SU-DHL-6 (cell line): ENCODE data around the gene CDKAL1.

Experiments used
- H2AFZ ChIP-seq: fragments of 200-600 bp; sonication (generic); 2 replicates; pipeline ENCODE4 v1.6.1; 2014; ENCODE audit warnings: low read depth, mild to moderate bottlenecking, moderate library complexity, mixed read lengths, antibody characterized with exemption, low read length; ENCODE audit not compliant: severe bottlenecking
- H3F3A ChIP-seq: fragments of 200-600 bp; shearing (Covaris generic); 2 replicates; pipeline ENCODE4 v1.6.0; 2016; ENCODE audit warnings: antibody characterized with exemption, mild to moderate bottlenecking; ENCODE audit not compliant: insufficient read depth
- H3K27ac ChIP-seq: fragments of 200-600 bp; sonication (generic); 2 replicates; pipeline ENCODE4 v1.5.1; 2016; ENCODE audit warnings: low read depth, mild to moderate bottlenecking, low read length, moderate library complexity, mixed read lengths
- H3K27me3 ChIP-seq: fragments of 200-600 bp; sonication (generic), shearing (Covaris generic); 2 replicates; pipeline ENCODE4 v1.6.0; 2014; ENCODE audit warnings: mild to moderate bottlenecking, low read length
- H3K36me3 ChIP-seq: fragments of 200-600 bp; sonication (generic); 2 replicates; pipeline ENCODE4 v1.6.1; 2014; ENCODE audit warnings: mild to moderate bottlenecking, low read length, mixed read lengths
- H3K4me2 ChIP-seq: fragments of 300-600, 200-600 bp; shearing (Covaris generic), sonication (generic); 2 replicates; pipeline ENCODE4 v1.6.0; 2014; ENCODE audit warnings: low read length, low read depth, mild to moderate bottlenecking; ENCODE audit not compliant: poor library complexity, severe bottlenecking
- H3K4me3 ChIP-seq: fragments of 200-600 bp; sonication (generic); 2 replicates; pipeline ENCODE4 v1.5.1; 2014; ENCODE audit warnings: antibody characterized with exemption, low read length, mild to moderate bottlenecking, mixed read lengths; ENCODE audit not compliant: insufficient read depth, poor library complexity, severe bottlenecking
- H3K79me2 ChIP-seq: fragments of 200-600 bp; sonication (generic); 2 replicates; pipeline ENCODE4 v1.6.1; 2014; ENCODE audit warnings: mild to moderate bottlenecking, low read length, moderate library complexity; ENCODE audit not compliant: insufficient read depth
- H3K9ac ChIP-seq: fragments of 200-600 bp; sonication (generic); 2 replicates; pipeline ENCODE4 v1.7.0; 2014; ENCODE audit warnings: mild to moderate bottlenecking, low read length
- H3K9me2 ChIP-seq: fragments of 200-600 bp; sonication (generic); replicated peaks from 2 replicates; pipeline ENCODE4 v1.6.1; 2014; ENCODE audit warnings: low read length; ENCODE audit not compliant: insufficient read depth
- H3K9me3 ChIP-seq: fragments of 200-600 bp; sonication (generic); 2 replicates; pipeline ENCODE4 v1.6.1; 2014; ENCODE audit warnings: low read length, mixed read lengths; ENCODE audit not compliant: insufficient read depth
- H4K20me1 ChIP-seq: fragments of 200-600 bp; sonication (generic); 2 replicates; pipeline ENCODE4 v1.6.1; 2014; ENCODE audit warnings: low read depth, mild to moderate bottlenecking, antibody characterized with exemption, low read length, moderate library complexity, mixed read lengths
- EZH2phosphoT487 ChIP-seq: fragments of 200-600 bp; sonication (generic), shearing (Covaris generic); conservative IDR thresholded peaks from 2 replicates; pipeline ENCODE4 v1.6.1; 2018; ENCODE audit warnings: mild to moderate bottlenecking, antibody characterized with exemption, low read length, moderate library complexity, mixed read lengths
- TF ChIP-seq, protein P1 (sequence below): fragments of 200-600 bp; sonication (generic); IDR thresholded peaks from one replicate; pipeline ENCODE4 v1.5.1; 2017; ENCODE audit warnings: antibody characterized with exemption, mild to moderate bottlenecking, low read length, moderate library complexity; ENCODE audit not compliant: insufficient read depth, poor library complexity, severe bottlenecking

The CDKAL1 gene

DNA sequence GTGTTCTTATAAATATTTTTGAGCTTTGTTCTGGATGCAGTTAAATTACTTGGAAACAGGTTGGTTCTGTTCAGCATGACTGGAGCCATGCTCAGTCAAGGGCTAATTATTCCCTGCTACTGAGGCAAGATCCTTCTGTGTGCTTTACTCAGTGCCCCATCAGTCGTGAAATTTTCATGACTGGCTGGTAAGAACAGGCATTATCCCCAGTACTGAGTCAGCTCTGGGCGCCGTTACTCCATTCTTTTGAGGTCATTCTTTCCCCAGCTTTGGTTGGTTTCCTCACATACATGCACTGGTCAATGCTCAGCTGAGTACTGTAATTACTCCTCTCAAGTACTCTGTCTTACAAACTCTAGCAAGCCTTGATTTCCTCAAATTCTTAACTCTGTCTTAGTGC lies 71.3 kb downstream of the CDKAL1 start:
- H3K9me3 ChIP-seq: no peaks in the 10 kb centered on the region; the same call in 1 of the 2 replicates
- no peaks in the 10 kb centered on the region for H3K36me3 ChIP-seq
- no peak overlapping the region for H3K27ac ChIP-seq
- H3K4me3 ChIP-seq: no peak overlapping the region
- H3K27me3 ChIP-seq: no peaks in the 10 kb centered on the region
- H4K20me1 ChIP-seq: peaks cover 3% of the 10 kb centered on the region; the same call in 1 of the 2 replicates
- no peaks in the 10 kb centered on the region for H3F3A ChIP-seq
- H3K9me2 ChIP-seq: no peaks in the 10 kb centered on the region
- H2AFZ ChIP-seq: no peak overlapping the region
- TF ChIP-seq, protein P1, sequence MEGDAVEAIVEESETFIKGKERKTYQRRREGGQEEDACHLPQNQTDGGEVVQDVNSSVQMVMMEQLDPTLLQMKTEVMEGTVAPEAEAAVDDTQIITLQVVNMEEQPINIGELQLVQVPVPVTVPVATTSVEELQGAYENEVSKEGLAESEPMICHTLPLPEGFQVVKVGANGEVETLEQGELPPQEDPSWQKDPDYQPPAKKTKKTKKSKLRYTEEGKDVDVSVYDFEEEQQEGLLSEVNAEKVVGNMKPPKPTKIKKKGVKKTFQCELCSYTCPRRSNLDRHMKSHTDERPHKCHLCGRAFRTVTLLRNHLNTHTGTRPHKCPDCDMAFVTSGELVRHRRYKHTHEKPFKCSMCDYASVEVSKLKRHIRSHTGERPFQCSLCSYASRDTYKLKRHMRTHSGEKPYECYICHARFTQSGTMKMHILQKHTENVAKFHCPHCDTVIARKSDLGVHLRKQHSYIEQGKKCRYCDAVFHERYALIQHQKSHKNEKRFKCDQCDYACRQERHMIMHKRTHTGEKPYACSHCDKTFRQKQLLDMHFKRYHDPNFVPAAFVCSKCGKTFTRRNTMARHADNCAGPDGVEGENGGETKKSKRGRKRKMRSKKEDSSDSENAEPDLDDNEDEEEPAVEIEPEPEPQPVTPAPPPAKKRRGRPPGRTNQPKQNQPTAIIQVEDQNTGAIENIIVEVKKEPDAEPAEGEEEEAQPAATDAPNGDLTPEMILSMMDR: no peak
- no peak for TF ChIP-seq EZH2phosphoT487
- H3K79me2 ChIP-seq: no peaks in the 10 kb centered on the region
- H3K4me2 ChIP-seq: no peak overlapping the region
- no peak overlapping the region for H3K9ac ChIP-seq

DNA sequence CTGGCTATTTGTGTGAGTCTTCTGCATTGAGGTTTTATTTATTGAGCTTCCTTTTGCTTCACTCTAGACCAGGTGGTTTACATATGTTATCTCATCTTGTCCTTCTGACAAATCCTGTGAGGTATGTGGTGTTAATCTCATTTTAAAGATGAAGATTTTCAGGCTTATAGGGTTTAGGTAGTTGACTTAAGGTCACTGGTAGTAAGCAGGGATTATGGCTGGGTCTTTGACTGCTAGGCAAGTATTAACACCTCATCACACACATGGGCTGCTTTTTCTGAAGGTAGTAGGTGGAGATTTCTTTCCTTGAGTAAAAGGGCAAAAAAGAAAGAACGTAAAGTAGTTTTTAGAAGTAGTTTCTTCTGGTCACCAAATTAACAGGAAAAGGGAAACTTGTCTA lies 72.6 kb downstream of the CDKAL1 start:
- peaks cover 3% of the 10 kb centered on the region; the same call in 1 of the 2 replicates for H4K20me1 ChIP-seq
- TF ChIP-seq EZH2phosphoT487: no peak
- TF ChIP-seq, protein P1: no peak
- no peaks in the 10 kb centered on the region for H3F3A ChIP-seq

DNA sequence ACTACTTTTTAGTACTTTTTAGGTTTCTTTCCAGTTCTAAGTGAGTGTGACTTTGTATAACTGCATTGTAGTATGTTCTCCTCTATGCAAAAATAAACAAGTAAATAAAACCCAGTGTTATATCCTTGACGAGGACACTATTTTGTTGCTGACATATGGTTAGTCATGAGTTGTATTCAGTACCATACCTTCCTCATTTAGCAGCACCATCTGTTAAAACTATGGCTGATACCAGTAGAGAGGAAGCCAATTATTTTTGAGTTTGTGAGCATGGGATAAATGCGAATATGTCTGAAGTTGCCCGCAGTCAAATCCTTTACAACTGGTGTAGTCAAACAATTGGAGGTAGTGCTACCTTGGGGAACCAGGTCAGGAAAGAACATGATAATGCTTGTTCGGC lies 74.1 kb downstream of the CDKAL1 start:
- H2AFZ ChIP-seq: no peak overlapping the region
- 0 out of 2 replicates have a peak, but pooled peaks cover 4% of the 10 kb centered on the region for H3K79me2 ChIP-seq
- H3K27me3 ChIP-seq: no peaks in the 10 kb centered on the region
- H3K9me2 ChIP-seq: no peaks in the 10 kb centered on the region
- H3K4me3 ChIP-seq: no peak overlapping the region
- no peaks in the 10 kb centered on the region for H3F3A ChIP-seq
- no peaks in the 10 kb centered on the region; the same call in 1 of the 2 replicates for H3K9me3 ChIP-seq
- H4K20me1 ChIP-seq: peaks cover 3% of the 10 kb centered on the region; the same call in 1 of the 2 replicates
- H3K36me3 ChIP-seq: 0 out of 2 replicates have a peak, but pooled peaks cover 2% of the 10 kb centered on the region
- no peak overlapping the region for H3K27ac ChIP-seq
- no peak overlapping the region for H3K4me2 ChIP-seq
- no peak overlapping the region for H3K9ac ChIP-seq
- TF ChIP-seq EZH2phosphoT487: no peak
- TF ChIP-seq, protein P1: no peak

More for the DNA sequence above, 72.6 kb downstream of the CDKAL1 start:
- Histone ChIP-seq H3K79me2 (no peaks in the 10 kb centered on the region), H2AFZ (no peak overlapping the region), H3K9me3 (no peaks in the 10 kb centered on the region; the same call in 1 of the 2 replicates), H3K36me3 (no peaks in the 10 kb centered on the region), H3K9ac (no peak overlapping the region), H3K27me3 (no peaks in the 10 kb centered on the region), H3K9me2 (no peaks in the 10 kb centered on the region), H3K4me2 (no peak overlapping the region), H3K27ac (no peak overlapping the region), H3K4me3 (no peak overlapping the region)
